Gastrocnemius medialis (tissue), 4 donors: ENCODE results near the gene RBM6. TPM values are rescaled to one million over a fixed set of nuclear protein-coding genes. Genes with fewer than 3 reads are reported as not detected.
"Not testable (repeated sequence)": the region's sequence is repeated elsewhere in the genome, so short reads cannot be mapped to it uniquely, and the experiment has no call there.

Source experiments
- ATAC-seq, 2 donors: fragments of 150-250 bp; one replicate each; pipeline ENCODE4 v1.9.1; 2016
- DNase-seq, 2 donors: peaks; one replicate each; pipeline ENCODE4 v3.0.0-alpha.2; 2019
- H3K27ac ChIP-seq, 4 donors: fragments of 200-600 bp; sonication (generic); 1 replicate in 1 of 4; 2 replicates in 3 of 4; pipeline ENCODE4 v1.5.1; 2016 to 2018; ENCODE audit warnings: mild to moderate bottlenecking in 2 of 4, moderate library complexity in 1 of 4
- H3K27me3 ChIP-seq, 3 donors: fragments of 200-600 bp; sonication (generic) in 2 of 3; 1 replicate in 1 of 3; 2 replicates in 2 of 3; pipeline versions ENCODE4 v1.5.1 to v1.6.0; 2016 to 2019; ENCODE audit warnings: mild to moderate bottlenecking in 1 of 3, moderate library complexity in 1 of 3
- H3K36me3 ChIP-seq, 2 donors: fragments of 200-600 bp; sonication (generic) in 1 of 2; one replicate each; pipeline ENCODE4 v1.5.1; 2017 to 2018
- H3K4me1 ChIP-seq, 2 donors: fragments of 200-600 bp; sonication (generic) in 1 of 2; one replicate each; pipeline ENCODE4 v1.5.1; 2016 to 2017; ENCODE audit warnings: mild to moderate bottlenecking in 2 of 2
- H3K4me3 ChIP-seq, 4 donors: fragments of 200-600 bp; sonication (generic) in 3 of 4; 1 replicate in 1 of 4; 2 replicates in 3 of 4; pipeline ENCODE4 v1.5.1; 2016 to 2019; ENCODE audit warnings: mild to moderate bottlenecking in 2 of 4
- H3K9me3 ChIP-seq, 3 donors: fragments of 200-600 bp; sonication (generic) in 2 of 3; 1 replicate in 1 of 3; 2 replicates in 2 of 3; pipeline ENCODE4 v1.5.1; 2016 to 2019
- CTCF ChIP-seq, 5 experiments: fragments of 450-650 bp in 3 of 5; fragments of 200-600 bp in 2 of 5; sonication (generic) in 2 of 5; IDR thresholded peaks in 4 of 5; conservative IDR thresholded peaks in 1 of 5; 1 replicate in 4 of 5; 2 replicates in 1 of 5; pipeline ENCODE4 v1.5.1; 2016 to 2019; ENCODE audit warnings: antibody characterized with exemption in 5 of 5, mild to moderate bottlenecking in 3 of 5, moderate library complexity in 3 of 5
- POLR2A ChIP-seq, 2 donors: fragments of 450-650 bp; IDR thresholded peaks; one replicate each; pipeline ENCODE4 v1.6.1; 2017; ENCODE audit warnings: antibody characterized with exemption in 2 of 2, mild to moderate bottlenecking in 2 of 2, moderate library complexity in 2 of 2
- in situ Hi-C, 4 donors: fragments of 200-750 bp; cut with MboI; loops; one replicate each; pipeline versions ENCODE4 v1.15.0 to v1.8.0; 2017; ENCODE audit warnings: low sequenced_read_pairs in 4 of 4
- intact Hi-C: fragments of 100-400 bp; cut with DNase I; formaldehyde crosslinking; loops from one replicate; pipeline ENCODE4 v1.15.1; 2023; ENCODE audit warnings: low total_unique reads
- total RNA-seq, 4 donors: library from RNA; depleted of rRNA; stranded (reverse); fragments of >200 nt; gene quantifications; one replicate each; pipeline versions ENCODE4 v1.1.0 to v1.2.3, GENCODE V29; 2016

Gene RBM6
- total RNA-seq, 4 donors from 2014 or later, result 27.2 to 55.6 (median 30.6) TPM

- Histone ChIP-seq H3K4me1 (peaks cover 18 to 22% of the 10 kb centered on the region in 2 donors), H3K9me3 (no peaks in the 10 kb centered on the region), H3K27me3 (no peaks in the 10 kb centered on the region), H3K4me3 (no peak overlapping the region), H3K36me3 (no peaks in the 10 kb centered on the region), H3K27ac (peak overlapping the region; percentile 86 to 98 (median 93))
- in situ Hi-C loops, result loop anchor here in 1 of 4 donors (25.0 kb wide), 1 partner anchor 356 kb away; the partner anchor contains the start of genes HYAL3, IFRD2, LSMEM2 and NAA80
- intact Hi-C loops, result loop anchor here (5.0 kb wide), 1 partner anchor 144 kb away; the partner anchor contains the start of gene IP6K1
- TF ChIP-seq POLR2A (IDR thresholded peaks at IDR 0.05) (no peak), CTCF (IDR thresholded peaks at IDR 0.05 in 4 of 5, conservative IDR thresholded peaks at IDR 0.05 in 1 of 5) (no peak)
- no peak for ATAC-seq
- peak in 1 of 2 donors; percentile 17 for DNase-seq
These were observed 9.0 kb upstream of the RBM6 start for GRCh38 chr3:49930922-49931321.

- H3K4me3 ChIP-seq, H3K27me3 ChIP-seq, H3K27ac ChIP-seq, DNase-seq, H3K36me3 ChIP-seq, ATAC-seq, H3K9me3 ChIP-seq: not testable (repeated sequence)
- intact Hi-C loops (loop anchor here (5.0 kb wide), 1 partner anchor 145 kb away; the partner anchor contains the start of gene IP6K1), in situ Hi-C loops (loop anchor here in 1 of 4 donors (25.0 kb wide), 1 partner anchor 355 kb away; the partner anchor contains the start of genes HYAL3, IFRD2, LSMEM2 and NAA80)
- H3K4me1 ChIP-seq, result peaks cover 18 to 22% of the 10 kb centered on the region in 2 donors
These were observed 7.7 kb upstream of the RBM6 start for GRCh38 chr3:49932281-49932680.

GRCh38 chr3:49937090-49937489, 2.9 kb upstream of the RBM6 start:
- DNase-seq (no peak), ATAC-seq (no peak)
- in situ Hi-C loops (loop anchor here in 1 of 4 donors (25.0 kb wide), 1 partner anchor 350 kb away; the partner anchor contains the start of genes HYAL3, IFRD2, LSMEM2 and NAA80), intact Hi-C loops (no loop called here)
- no peak for TF ChIP-seq CTCF (IDR thresholded peaks at IDR 0.05 in 4 of 5, conservative IDR thresholded peaks at IDR 0.05 in 1 of 5)
- H3K27me3 ChIP-seq, result no peaks in the 10 kb centered on the region
- H3K4me3 ChIP-seq, result no peak overlapping the region
- no peaks in the 10 kb centered on the region for H3K36me3 ChIP-seq
- peaks cover 12% of the 10 kb centered on the region in 2 donors for H3K4me1 ChIP-seq
- H3K9me3 ChIP-seq, result no peaks in the 10 kb centered on the region
- no peak overlapping the region for H3K27ac ChIP-seq

DNA sequence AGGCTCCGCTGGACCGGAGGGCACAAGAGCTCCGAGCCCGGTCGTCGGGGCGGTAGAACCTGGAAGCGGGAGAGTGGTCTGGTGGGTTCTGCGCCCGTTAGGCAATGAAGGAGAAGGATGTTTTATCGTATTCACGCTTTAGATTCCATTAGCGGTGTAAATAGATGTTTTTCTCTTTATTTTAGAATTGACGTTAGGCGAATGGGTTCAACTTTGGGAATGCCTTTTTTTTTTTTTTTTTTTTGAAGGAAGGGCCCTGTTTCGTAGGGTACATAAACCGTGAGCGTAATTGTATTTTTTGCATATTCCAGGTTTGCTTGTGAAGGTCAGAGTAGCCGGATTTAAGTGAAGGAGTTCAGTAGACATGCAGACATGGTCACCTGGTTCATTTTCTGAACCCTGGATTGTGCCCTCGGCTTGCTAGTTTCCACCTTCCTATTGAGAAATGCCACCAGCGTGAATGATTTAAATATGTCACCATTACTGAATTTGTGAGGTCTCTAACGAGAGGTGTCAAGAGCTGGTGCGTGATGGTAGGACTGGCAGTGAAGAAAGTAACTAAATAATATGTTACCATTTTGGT, 808 bp downstream of the RBM6 start:
- peak overlapping the region; percentile 65 to 81 (median 78) for H3K4me3 ChIP-seq
- H3K9me3 ChIP-seq, result no peaks in the 10 kb centered on the region
- intact Hi-C loops (loop anchor here (1.0 kb wide), 1 partner anchor 11 kb away; the partner anchor contains the start of gene MON1A), in situ Hi-C loops (loop anchor here in 1 of 4 donors (25.0 kb wide), 1 partner anchor 347 kb away; the partner anchor contains the start of genes HYAL3, IFRD2, LSMEM2 and NAA80)
- peaks cover 0 to under 1% of the 10 kb centered on the region in 2 donors for H3K36me3 ChIP-seq
- peaks cover 12 to 20% of the 10 kb centered on the region in 2 donors for H3K4me1 ChIP-seq
- H3K27ac ChIP-seq, result peak overlapping the region; percentile 89 to 95 (median 95)
- TF ChIP-seq POLR2A (IDR thresholded peaks at IDR 0.05) (no peak), CTCF (IDR thresholded peaks at IDR 0.05 in 4 of 5, conservative IDR thresholded peaks at IDR 0.05 in 1 of 5) (no peak)
- ATAC-seq (no peak), DNase-seq (no peak)
- no peaks in the 10 kb centered on the region for H3K27me3 ChIP-seq

DNA sequence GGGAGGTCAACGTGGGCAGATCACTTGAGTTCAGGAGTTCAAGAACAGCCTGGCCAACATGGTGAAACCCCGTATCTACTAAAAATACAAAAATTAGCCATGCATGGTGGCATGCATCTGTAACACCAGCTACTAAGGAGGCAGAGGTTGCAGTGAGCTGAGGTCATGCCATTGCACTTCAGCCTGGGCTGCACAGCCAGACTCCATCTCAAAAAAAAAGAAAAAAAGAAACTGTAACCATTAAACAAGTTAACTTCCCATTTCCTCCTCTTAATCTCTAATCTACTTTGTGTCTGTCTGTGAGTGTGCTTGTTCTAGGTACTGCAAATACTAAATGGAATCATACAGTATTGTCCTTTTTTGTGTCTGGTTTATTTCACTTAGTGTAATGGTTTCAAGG, 2.7 kb downstream of the RBM6 start:
- H3K4me3 ChIP-seq, result no peak overlapping the region
- H3K9me3 ChIP-seq, result no peaks in the 10 kb centered on the region
- no peaks in the 10 kb centered on the region for H3K27me3 ChIP-seq
- in situ Hi-C loops, result loop anchor here in 1 of 4 donors (25.0 kb wide), 1 partner anchor 345 kb away; the partner anchor contains the start of genes HYAL3, IFRD2, LSMEM2 and NAA80
- no peak for ATAC-seq
- no peak overlapping the region for H3K27ac ChIP-seq
- H3K4me1 ChIP-seq, result peaks cover 17 to 27% of the 10 kb centered on the region in 2 donors
- TF ChIP-seq POLR2A (IDR thresholded peaks at IDR 0.05) (no peak), CTCF (IDR thresholded peaks at IDR 0.05 in 4 of 5, conservative IDR thresholded peaks at IDR 0.05 in 1 of 5) (no peak)
- peaks cover 0 to 7% of the 10 kb centered on the region in 2 donors for H3K36me3 ChIP-seq
- no peak for DNase-seq
- intact Hi-C loops, result no loop called here
